HG03095 (cell line): Measurements from ENCODE around the gene SLC22A1.
A peak's percentile ranks its signal among the peaks of the same experiment; 100 is the strongest.

Experiments used
- ATAC-seq: cut with Tn5 transposase; IDR thresholded peaks from one replicate; pipeline ENCODE4 v1.9.1; 2021; ENCODE audit warnings: moderate library complexity; ENCODE audit not compliant: unreplicated experiment

SLC22A1 gene

GRCh38 chr6:160167604-160168399, 46.2 kb downstream of the SLC22A1 start:
- ATAC-seq, result no peak

GRCh38 chr6:160170018-160170680, 48.5 kb downstream of the SLC22A1 start:
- no peak for ATAC-seq

GRCh38 chr6:160172704-160173103, 51.1 kb downstream of the SLC22A1 start:
- no peak for ATAC-seq

GRCh38 chr6:160173806-160174527, 52.4 kb downstream of the SLC22A1 start:
- ATAC-seq, result no peak

GRCh38 chr6:160174681-160175080, 53.1 kb downstream of the SLC22A1 start:
- ATAC-seq, result no peak

- ATAC-seq, result no peak
Measured at GRCh38 chr6:160177220-160177619, 55.6 kb downstream of the SLC22A1 start.

- ATAC-seq, result no peak
Measured at GRCh38 chr6:160178271-160178670, 56.7 kb downstream of the SLC22A1 start.

GRCh38 chr6:160180706-160181105, 59.1 kb downstream of the SLC22A1 start:
- ATAC-seq, result no peak

- ATAC-seq, result no peak
Measured at GRCh38 chr6:160188773-160189172, 67.2 kb downstream of the SLC22A1 start.

GRCh38 chr6:160190081-160190480, 68.5 kb downstream of the SLC22A1 start:
- ATAC-seq, result no peak

- no peak for ATAC-seq
Measured at GRCh38 chr6:160190973-160191372, 69.4 kb downstream of the SLC22A1 start.

GRCh38 chr6:160192840-160193239, 71.2 kb downstream of the SLC22A1 start:
- no peak for ATAC-seq

- ATAC-seq, result no peak
Measured at GRCh38 chr6:160194808-160195207, 73.2 kb downstream of the SLC22A1 start.

- no peak for ATAC-seq
Measured at GRCh38 chr6:160197662-160198061, 76.0 kb downstream of the SLC22A1 start.

- ATAC-seq, result peak; percentile 77
Measured at GRCh38 chr6:160198606-160199211, 77.1 kb downstream of the SLC22A1 start.

GRCh38 chr6:160201061-160201460, 79.4 kb downstream of the SLC22A1 start:
- ATAC-seq, result no peak

- ATAC-seq, result no peak
Measured at GRCh38 chr6:160202411-160202810, 80.8 kb downstream of the SLC22A1 start.

GRCh38 chr6:160203076-160203475, 81.5 kb downstream of the SLC22A1 start:
- no peak for ATAC-seq

- no peak for ATAC-seq
Measured at GRCh38 chr6:160203522-160203921, 81.9 kb downstream of the SLC22A1 start.

- ATAC-seq, result no peak
Measured at GRCh38 chr6:160203953-160204352, 82.3 kb downstream of the SLC22A1 start.

GRCh38 chr6:160204710-160205109, 83.1 kb downstream of the SLC22A1 start:
- no peak for ATAC-seq
